HG02678 (cell line): ENCODE results near the gene ATP11A.

ENCODE experiments used
- ATAC-seq: cut with Tn5 transposase; IDR thresholded peaks from one replicate; pipeline ENCODE4 v1.9.1; 2021; ENCODE audit warnings: mild to moderate bottlenecking, moderate library complexity; ENCODE audit not compliant: unreplicated experiment

Gene ATP11A

GRCh38 chr13:112721198-112722104 is 31.6 kb downstream of the ATP11A start:
- ATAC-seq: no peak

- no peak for ATAC-seq
Observed at GRCh38 chr13:112722433-112723263, 32.8 kb downstream of the ATP11A start.

DNA sequence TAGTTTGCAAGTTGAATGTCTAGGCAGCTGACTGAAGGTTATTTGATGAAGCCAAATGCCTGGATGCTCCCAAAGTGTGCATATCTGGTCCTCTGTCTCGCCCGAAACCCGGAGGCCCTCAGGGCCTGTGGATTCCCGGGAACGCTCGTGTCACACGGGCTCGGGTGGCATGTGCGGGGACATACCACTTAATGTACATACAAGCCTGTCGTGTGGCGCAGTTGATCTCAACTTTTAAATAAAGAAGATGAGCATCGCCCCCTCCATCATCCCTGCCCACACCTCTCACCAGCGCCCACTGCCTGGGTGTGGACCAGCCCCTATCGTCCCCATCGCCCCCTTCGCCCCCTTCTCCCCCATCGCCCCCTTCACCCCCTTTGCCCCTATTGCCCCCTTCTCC is 33.9 kb downstream of the ATP11A start:
- ATAC-seq: no peak

DNA sequence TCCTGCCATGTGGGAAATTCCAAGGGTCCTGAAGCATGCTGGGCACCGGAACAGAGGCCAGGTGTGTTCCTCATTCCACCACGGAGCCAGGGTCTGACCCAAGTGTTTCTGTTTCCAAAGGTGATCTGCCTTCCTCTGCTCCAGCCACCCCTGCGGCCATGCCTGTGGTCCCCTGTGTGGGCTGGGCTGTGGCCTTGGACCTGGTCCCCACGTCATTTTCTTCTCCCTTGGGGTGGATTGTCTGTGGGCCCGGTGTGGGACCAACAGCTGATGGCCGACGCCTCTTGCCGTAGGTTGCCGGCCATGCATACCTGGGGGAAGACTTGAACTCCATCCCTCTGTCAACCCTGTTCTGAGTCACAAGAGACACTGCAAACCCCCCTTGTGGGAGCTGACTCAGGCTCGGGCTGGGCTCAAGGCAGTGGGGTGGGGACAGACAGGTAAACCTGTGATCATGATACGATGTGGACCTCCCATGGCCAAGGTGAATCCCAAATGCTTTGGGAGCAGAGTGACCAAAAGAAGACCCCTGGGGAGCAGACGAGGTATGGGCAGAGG is 35.0 kb downstream of the ATP11A start:
- ATAC-seq: no peak

GRCh38 chr13:112725346-112726015 is 35.6 kb downstream of the ATP11A start:
- no peak for ATAC-seq

DNA sequence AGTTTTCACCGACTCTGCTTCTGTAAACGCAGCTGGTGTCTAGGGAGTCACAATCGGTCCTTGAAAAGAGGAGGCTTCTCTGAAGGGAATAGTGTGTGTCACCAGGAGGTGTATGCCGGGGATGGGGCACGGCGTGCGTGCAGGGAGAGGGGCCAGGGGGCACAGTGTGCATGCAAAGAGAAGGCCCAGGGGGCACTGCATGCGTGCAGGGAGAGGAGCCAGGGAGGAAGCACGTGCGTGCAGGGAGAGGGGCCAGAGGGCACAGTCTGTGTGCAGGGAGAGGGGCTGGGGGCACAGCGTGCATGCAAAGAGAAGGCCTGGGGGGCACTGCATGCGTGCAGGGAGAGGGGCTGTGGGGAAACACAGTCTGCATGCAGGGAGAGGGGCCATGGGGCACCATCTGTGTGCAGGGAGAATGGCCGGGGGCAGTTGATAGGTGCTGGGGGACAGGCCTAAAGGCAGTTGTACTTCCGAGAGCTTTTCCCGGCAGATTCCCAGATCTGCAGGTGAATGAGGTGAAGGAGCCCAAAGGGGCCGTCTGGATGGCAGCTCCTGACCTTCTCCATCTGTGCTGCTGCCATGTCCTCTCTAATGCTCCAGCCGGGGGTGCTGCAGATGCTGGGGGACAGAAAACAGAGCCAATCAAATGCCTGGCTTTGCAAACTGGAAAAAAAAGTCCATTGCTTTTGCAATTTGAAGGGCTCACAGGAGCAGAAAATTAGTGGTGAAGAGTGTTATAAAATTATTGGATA is 36.4 kb downstream of the ATP11A start:
- ATAC-seq: no peak

DNA sequence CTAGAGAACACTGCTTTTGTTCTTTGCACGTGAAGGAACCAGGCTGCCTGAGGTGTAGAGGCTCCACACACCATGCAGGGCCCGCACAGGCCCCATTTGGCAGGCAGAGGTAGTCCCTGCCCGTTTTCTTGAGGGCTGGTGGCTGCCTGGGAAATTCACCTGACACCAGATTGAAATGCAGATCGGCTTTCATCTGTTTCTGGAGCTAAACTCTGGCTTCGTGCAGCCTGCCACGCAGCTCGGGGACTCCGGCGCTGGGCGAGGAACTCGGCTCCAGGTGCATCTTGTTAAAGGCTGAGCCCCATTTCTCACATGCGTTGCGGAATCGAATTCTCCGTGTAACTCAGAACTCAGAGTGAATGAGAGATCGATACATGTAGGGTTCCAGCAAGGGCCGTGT is 37.7 kb downstream of the ATP11A start:
- ATAC-seq: no peak

GRCh38 chr13:112728375-112729126 is 38.7 kb downstream of the ATP11A start:
- ATAC-seq: no peak

- no peak for ATAC-seq
Observed at GRCh38 chr13:112729408-112729807, 39.6 kb downstream of the ATP11A start.

- no peak for ATAC-seq
Observed at GRCh38 chr13:112730157-112730671, 40.4 kb downstream of the ATP11A start.

GRCh38 chr13:112731667-112732616 is 42.1 kb downstream of the ATP11A start:
- no peak for ATAC-seq

DNA sequence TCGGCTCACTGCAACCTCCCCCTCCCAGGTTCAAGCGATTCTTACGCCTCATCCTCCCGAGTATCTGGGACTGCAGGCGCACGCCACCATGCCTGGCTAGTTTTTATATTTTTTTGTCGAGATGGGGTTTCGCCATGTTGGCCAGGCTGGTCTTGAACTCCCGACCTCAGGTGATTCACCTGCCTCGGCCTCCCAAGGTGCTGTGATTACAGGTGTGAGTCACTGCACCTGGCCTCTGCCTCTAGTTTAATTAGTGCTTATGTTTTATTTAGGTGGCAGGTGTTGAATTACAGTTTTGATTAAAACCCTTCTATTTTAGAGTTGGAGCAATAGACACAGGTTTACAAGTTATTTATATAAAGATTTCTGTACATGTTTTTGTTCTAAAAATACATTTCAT is 42.8 kb downstream of the ATP11A start:
- no peak for ATAC-seq

DNA sequence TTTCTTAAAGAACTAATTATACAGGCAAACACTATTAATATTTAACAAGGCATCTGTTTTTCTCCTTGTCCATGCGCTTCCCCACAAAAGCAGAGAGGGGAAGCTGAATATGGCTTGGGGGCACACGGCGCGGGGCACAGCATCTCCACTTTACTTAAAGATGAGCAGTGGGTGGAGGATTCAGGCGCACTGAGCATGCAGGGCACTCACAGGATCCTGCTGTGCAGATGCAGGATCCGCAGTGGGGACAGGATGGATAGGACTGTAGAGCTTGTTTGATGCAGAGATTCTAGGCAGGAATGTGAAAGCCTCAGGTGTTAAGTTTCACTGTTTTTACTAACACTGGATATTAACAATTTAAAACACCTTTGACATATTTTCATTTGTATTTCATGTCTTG is 43.3 kb downstream of the ATP11A start:
- ATAC-seq: no peak

- no peak for ATAC-seq
Observed at GRCh38 chr13:112733661-112734379, 44.0 kb downstream of the ATP11A start.

GRCh38 chr13:112734696-112735547 is 45.1 kb downstream of the ATP11A start:
- ATAC-seq: no peak

DNA sequence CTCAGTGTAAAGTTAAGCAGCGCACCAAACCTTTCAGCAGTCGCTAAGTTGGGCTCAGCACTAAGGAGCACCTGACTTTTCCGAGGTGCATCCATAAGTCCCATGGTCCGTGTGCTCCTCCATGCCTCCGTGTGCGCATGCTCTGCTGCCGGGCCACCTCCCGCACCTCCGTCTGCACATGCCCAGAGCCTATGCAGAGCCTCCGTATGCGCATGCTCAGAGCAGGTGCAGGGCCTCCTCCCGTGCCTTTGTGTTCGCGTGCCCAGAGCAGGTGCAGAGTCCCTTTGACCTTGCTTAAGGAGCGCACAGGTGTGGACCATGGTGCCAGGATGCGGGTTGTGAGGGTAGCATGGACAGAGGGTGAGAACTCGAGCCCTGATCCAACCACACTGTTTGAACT is 46.0 kb downstream of the ATP11A start:
- no peak for ATAC-seq

DNA sequence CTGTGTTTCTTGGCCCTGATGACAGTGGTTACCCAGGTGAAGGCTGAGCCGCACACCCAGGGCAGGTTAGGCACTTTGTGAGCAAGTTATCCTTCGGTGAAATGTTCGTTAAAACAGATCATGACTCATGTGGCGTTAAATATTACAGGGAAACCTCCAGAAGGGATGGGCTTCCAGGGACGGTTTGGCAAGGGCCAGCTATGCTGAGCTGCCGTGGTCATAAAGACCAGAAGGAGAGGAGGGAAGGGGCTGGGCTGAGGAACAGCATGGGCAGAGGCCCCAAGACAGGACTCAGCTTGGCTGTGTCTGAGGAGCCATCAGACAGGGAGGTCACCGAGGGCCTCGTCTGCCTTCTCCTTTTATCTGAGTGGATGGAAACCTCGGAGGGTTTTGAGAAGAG is 47.5 kb downstream of the ATP11A start:
- ATAC-seq: no peak
